ENCODE measurements around the gene PRR30.

The PRR30 gene

GRCh38 chr2:27133195-27133875, 5.9 kb downstream of the PRR30 start:
- TF ChIP-seq, protein P1, sequence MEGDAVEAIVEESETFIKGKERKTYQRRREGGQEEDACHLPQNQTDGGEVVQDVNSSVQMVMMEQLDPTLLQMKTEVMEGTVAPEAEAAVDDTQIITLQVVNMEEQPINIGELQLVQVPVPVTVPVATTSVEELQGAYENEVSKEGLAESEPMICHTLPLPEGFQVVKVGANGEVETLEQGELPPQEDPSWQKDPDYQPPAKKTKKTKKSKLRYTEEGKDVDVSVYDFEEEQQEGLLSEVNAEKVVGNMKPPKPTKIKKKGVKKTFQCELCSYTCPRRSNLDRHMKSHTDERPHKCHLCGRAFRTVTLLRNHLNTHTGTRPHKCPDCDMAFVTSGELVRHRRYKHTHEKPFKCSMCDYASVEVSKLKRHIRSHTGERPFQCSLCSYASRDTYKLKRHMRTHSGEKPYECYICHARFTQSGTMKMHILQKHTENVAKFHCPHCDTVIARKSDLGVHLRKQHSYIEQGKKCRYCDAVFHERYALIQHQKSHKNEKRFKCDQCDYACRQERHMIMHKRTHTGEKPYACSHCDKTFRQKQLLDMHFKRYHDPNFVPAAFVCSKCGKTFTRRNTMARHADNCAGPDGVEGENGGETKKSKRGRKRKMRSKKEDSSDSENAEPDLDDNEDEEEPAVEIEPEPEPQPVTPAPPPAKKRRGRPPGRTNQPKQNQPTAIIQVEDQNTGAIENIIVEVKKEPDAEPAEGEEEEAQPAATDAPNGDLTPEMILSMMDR (IDR thresholded peaks at IDR 0.05; ENCODE audit: extremely low read depth, missing control alignments) = no peak
- peak; percentile 53 for DNase-seq (ENCODE audit: low spot score)

GRCh38 chr2:27131429-27131828, 7.8 kb downstream of the PRR30 start:
- no peak for DNase-seq (ENCODE audit: low spot score)
- TF ChIP-seq, protein P1 (IDR thresholded peaks at IDR 0.05; ENCODE audit: extremely low read depth, missing control alignments) = no peak

DNA sequence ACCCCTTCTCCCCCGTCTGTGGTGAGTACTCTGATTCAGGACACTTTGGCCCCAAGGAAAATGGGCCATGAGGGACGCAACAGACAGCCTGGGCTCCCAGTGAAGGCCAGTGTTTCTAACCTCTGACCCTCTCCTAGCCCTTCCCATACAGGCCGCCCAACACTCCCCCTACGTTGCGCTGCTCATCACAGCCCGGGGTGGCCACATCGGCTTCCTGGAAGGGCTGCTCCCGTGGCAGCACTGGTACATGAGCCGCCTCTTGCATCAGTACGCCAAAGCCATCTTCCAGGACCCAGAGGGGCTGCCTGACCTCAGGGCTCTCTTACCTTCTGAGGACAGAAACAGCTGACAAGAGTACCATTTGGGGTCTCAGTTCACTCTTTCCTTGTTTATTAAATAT, 8.8 kb downstream of the PRR30 start:
- no peak for DNase-seq (ENCODE audit: low spot score)
- TF ChIP-seq, protein P1 (IDR thresholded peaks at IDR 0.05; ENCODE audit: extremely low read depth, missing control alignments) = no peak

DNA sequence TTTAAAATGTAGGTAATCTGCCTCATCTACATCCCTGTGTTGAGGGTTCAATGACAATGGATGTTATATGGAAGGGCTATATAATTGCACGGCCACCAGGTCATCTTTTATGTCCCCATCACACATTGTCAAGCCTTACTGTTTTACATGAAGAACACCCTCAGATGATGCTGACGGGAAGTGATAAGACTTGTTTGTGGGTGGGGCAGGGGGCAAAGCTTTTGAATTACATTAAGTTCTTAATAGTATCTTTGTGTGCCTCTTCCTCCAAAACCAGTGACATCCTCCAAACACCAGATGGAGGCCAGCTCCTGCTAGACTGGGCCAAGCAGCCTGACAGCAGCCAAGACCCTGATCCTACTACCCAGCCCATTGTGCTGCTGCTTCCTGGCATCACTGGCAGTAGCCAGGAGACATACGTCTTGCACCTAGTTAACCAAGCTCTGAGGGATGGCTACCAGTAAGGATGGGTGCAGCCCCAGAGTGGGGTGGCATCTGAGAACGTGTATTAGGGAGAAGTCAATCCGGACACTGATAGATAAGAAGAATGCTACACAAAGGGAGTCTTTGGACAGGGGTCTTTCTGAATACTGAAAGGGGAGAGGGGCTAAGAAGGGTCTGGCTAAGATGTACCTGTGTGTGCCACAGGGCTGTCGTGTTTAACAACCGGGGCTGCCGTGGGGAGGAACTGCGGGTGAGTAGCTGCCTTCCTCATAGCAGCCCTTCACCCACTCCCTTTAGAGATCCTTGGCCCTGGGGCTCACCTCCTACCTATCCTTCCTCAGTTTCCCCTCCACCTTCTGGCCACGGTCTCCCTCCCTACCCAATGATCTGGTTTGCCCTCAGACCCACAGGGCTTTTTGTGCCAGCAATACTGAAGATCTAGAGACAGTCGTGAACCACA, 10.3 kb downstream of the PRR30 start:
- TF ChIP-seq, protein P1 (IDR thresholded peaks at IDR 0.05; ENCODE audit: extremely low read depth, missing control alignments) = no peak
- no peak for DNase-seq (ENCODE audit: low spot score)

GRCh38 chr2:27127883-27128667, 11.1 kb downstream of the PRR30 start:
- TF ChIP-seq, protein P1 (IDR thresholded peaks at IDR 0.05; ENCODE audit: extremely low read depth, missing control alignments) = no peak
- no peak for DNase-seq (ENCODE audit: low spot score)

DNA sequence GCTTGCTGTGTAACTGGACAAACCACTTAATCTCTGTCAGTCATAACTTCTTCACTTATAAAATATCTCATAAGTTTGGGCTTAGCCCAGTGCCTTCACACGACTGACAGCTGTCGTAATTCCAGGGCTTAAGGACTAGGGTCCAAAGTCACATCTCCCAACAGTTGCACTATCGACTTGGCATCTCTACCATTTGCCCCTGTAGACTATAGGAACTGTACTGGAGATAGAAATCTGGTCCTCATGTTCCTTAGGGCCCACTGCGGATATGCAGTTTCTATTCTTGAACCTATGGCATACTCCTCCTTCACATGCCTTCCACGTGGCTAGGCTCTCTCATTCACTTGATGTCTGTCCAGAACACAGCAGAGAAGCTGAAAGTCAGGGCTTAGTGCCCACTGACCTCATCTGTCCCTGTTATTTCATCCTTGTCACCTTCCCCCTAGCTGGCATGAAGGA, 12.9 kb downstream of the PRR30 start:
- TF ChIP-seq, protein P1 (IDR thresholded peaks at IDR 0.05; ENCODE audit: extremely low read depth, missing control alignments) = no peak
- DNase-seq (ENCODE audit: low spot score) = no peak
